GM12872 (cell line): ENCODE data around the gene FXYD2.

Source experiments
- CTCF ChIP-seq: IDR thresholded peaks from 3 replicates; pipeline ENCODE4 v1.5.1; 2011; ENCODE audit warnings: low read depth, mild to moderate bottlenecking, low read length, moderate library complexity; ENCODE audit not compliant: insufficient read depth

FXYD2 gene

GRCh38 chr11:117824571-117825537 lies at the start of gene FXYD2:
Gene FXYD2 (minus strand): TSS chr11:117824744. CDS start chr11:117824678, 66 bp downstream.
- no peak for TF ChIP-seq CTCF

- TF ChIP-seq CTCF, result no peak
These were observed 49.2 kb upstream of the FXYD2 start for GRCh38 chr11:117873828-117874125.

GRCh38 chr11:117872975-117873827 lies 48.7 kb upstream of the FXYD2 start:
- TF ChIP-seq CTCF, result no peak

- no peak for TF ChIP-seq CTCF
These were observed 47.9 kb upstream of the FXYD2 start for GRCh38 chr11:117872420-117872961.

GRCh38 chr11:117871784-117872183 lies 47.2 kb upstream of the FXYD2 start:
- TF ChIP-seq CTCF, result no peak

GRCh38 chr11:117871160-117871559 lies 46.6 kb upstream of the FXYD2 start:
- TF ChIP-seq CTCF, result no peak
